ENCODE results near the gene TUBAL3.

The TUBAL3 gene

GRCh38 chr10:5441106-5441505, 36.5 kb upstream of the TUBAL3 start:
- no peak for DNase-seq (ENCODE audit: extremely low read depth, low read depth)
- no peak for TF ChIP-seq CTCF (IDR thresholded peaks at IDR 0.05; ENCODE audit: low read depth, low read length)

- TF ChIP-seq CTCF (IDR thresholded peaks at IDR 0.05; ENCODE audit: low read depth, low read length) = no peak
- no peak for DNase-seq (ENCODE audit: extremely low read depth, low read depth)
Measured at GRCh38 chr10:5440206-5440605, 35.6 kb upstream of the TUBAL3 start.

GRCh38 chr10:5435328-5435727, 30.7 kb upstream of the TUBAL3 start:
- no peak for DNase-seq (ENCODE audit: extremely low read depth, low read depth)
- no peak for TF ChIP-seq CTCF (IDR thresholded peaks at IDR 0.05; ENCODE audit: low read depth, low read length)

GRCh38 chr10:5434017-5434753, 29.6 kb upstream of the TUBAL3 start:
- DNase-seq (ENCODE audit: extremely low read depth, low read depth) = no peak
- peak; percentile 70 for TF ChIP-seq CTCF (IDR thresholded peaks at IDR 0.05; ENCODE audit: low read depth, low read length)

GRCh38 chr10:5433182-5433581, 28.6 kb upstream of the TUBAL3 start:
- DNase-seq (ENCODE audit: extremely low read depth, low read depth) = no peak
- no peak for TF ChIP-seq CTCF (IDR thresholded peaks at IDR 0.05; ENCODE audit: low read depth, low read length)

- DNase-seq (ENCODE audit: extremely low read depth, low read depth) = no peak
- no peak for TF ChIP-seq CTCF (IDR thresholded peaks at IDR 0.05; ENCODE audit: low read depth, low read length)
Measured at GRCh38 chr10:5428133-5428532, 23.5 kb upstream of the TUBAL3 start.

- DNase-seq (ENCODE audit: extremely low read depth, low read depth) = no peak
- TF ChIP-seq CTCF (IDR thresholded peaks at IDR 0.05; ENCODE audit: low read depth, low read length) = no peak
Measured at GRCh38 chr10:5424751-5425150, 20.1 kb upstream of the TUBAL3 start.
